Thymus (tissue), 11 donors: ENCODE results near the gene KLHL10. TPM values are rescaled to one million over a fixed set of nuclear protein-coding genes. Genes with fewer than 3 reads are reported as not detected.
"Not testable (repeated sequence)": the region's sequence is repeated elsewhere in the genome, so short reads cannot be mapped to it uniquely, and the experiment has no call there.

ENCODE experiments used
- DNase-seq, 9 donors: peaks; one replicate each; pipeline ENCODE4 v3.0.0-alpha.2; 2013; ENCODE audit warnings: low spot score in 9 of 9, low read depth in 6 of 9, missing footprints in 1 of 9
- H3K27ac ChIP-seq, 2 donors: one replicate each; pipeline ENCODE4 v1.5.1; 2013; ENCODE audit warnings: control low read depth in 1 of 2, low read depth in 1 of 2, low read length in 1 of 2, mild to moderate bottlenecking in 1 of 2, moderate library complexity in 1 of 2
- H3K27me3 ChIP-seq, 2 donors: one replicate each; pipeline ENCODE4 v1.5.1; 2013; ENCODE audit warnings: low read length in 1 of 2; ENCODE audit not compliant: control insufficient read depth in 2 of 2, insufficient read depth in 1 of 2
- H3K36me3 ChIP-seq, 2 donors: one replicate each; pipeline ENCODE4 v1.5.1; 2013; ENCODE audit warnings: low read length in 1 of 2, mild to moderate bottlenecking in 1 of 2, moderate library complexity in 1 of 2; ENCODE audit not compliant: control insufficient read depth in 2 of 2, insufficient read depth in 2 of 2
- H3K4me1 ChIP-seq, 2 donors: one replicate each; pipeline ENCODE4 v1.5.1; 2013; ENCODE audit warnings: low read length in 2 of 2; ENCODE audit not compliant: control insufficient read depth in 2 of 2, insufficient read depth in 2 of 2
- H3K4me3 ChIP-seq, 2 donors: one replicate each; pipeline ENCODE4 v1.5.1; 2013; ENCODE audit warnings: low read length in 2 of 2, control low read depth in 1 of 2, mild to moderate bottlenecking in 1 of 2
- H3K9me3 ChIP-seq, 2 donors: one replicate each; pipeline ENCODE4 v1.5.1; 2013; ENCODE audit warnings: low read length in 1 of 2, mild to moderate bottlenecking in 1 of 2; ENCODE audit not compliant: control insufficient read depth in 2 of 2, insufficient read depth in 1 of 2
- WGBS: extraction: QIAGEN DNeasy Blood & Tissue Kit; methylation state at CpG from one replicate; pipeline ENCODE4 v1.1.7; 2013; 5-methylcytosine and 5-hydroxymethylcytosine counted together
- polyA plus RNA-seq: library from polyadenylated mRNA; stranded (reverse); fragments of 200-250 nt; gene quantifications from one replicate; pipeline ENCODE4 v1.2.3, GENCODE V29; 2013
- total RNA-seq: library from RNA; stranded (reverse); fragments of 120-200 nt; gene quantifications from one replicate; pipeline ENCODE4 v1.2.4, GENCODE V29; 2013
- donor health status: healthy.

The KLHL10 gene
- total and polyA plus RNA-seq, 2 donors, result 0.14 TPM; not detected in 1

GRCh38 chr17:41839448-41839847, 1.8 kb downstream of the KLHL10 start:
- not testable (repeated sequence) for DNase-seq, H3K27ac ChIP-seq, H3K9me3 ChIP-seq, H3K4me3 ChIP-seq, H3K36me3 ChIP-seq
- peaks cover 0 to 26% of the 10 kb centered on the region in 2 donors for H3K27me3 ChIP-seq
- WGBS, result 97% methylated on average over 2 of the region's 2 CpGs
- H3K4me1 ChIP-seq, result peaks cover 3 to 11% of the 10 kb centered on the region in 2 donors

- not testable (repeated sequence) for H3K36me3 ChIP-seq, H3K4me1 ChIP-seq, H3K4me3 ChIP-seq, DNase-seq, H3K27ac ChIP-seq, H3K9me3 ChIP-seq
- H3K27me3 ChIP-seq, result peaks cover 0 to 19% of the 10 kb centered on the region in 2 donors
- WGBS, result 94% methylated on average over 6 of the region's 6 CpGs
Observed at GRCh38 chr17:41840781-41841180, 3.2 kb downstream of the KLHL10 start.

GRCh38 chr17:41844971-41845370, 7.3 kb downstream of the KLHL10 start:
- Histone ChIP-seq H3K4me1 (no peaks in the 10 kb centered on the region), H3K36me3 (peaks cover 3 to 4% of the 10 kb centered on the region in 2 donors), H3K27me3 (no peaks in the 10 kb centered on the region), H3K27ac (no peak overlapping the region), H3K9me3 (no peaks in the 10 kb centered on the region), H3K4me3 (no peak overlapping the region)
- WGBS, result 98% methylated on average over 6 of the region's 6 CpGs
- DNase-seq, result no peak

- DNase-seq, result no peak
- H3K27ac ChIP-seq, result peak overlapping the region in 1 of 2 donors; percentile 40
- no peaks in the 10 kb centered on the region for H3K9me3 ChIP-seq
- H3K4me3 ChIP-seq, result no peak overlapping the region
- H3K4me1 ChIP-seq, result no peaks in the 10 kb centered on the region
- peaks cover 8 to 18% of the 10 kb centered on the region in 2 donors for H3K36me3 ChIP-seq
- 96% methylated on average over 4 of the region's 4 CpGs for WGBS
- H3K27me3 ChIP-seq, result no peaks in the 10 kb centered on the region
Observed at GRCh38 chr17:41848788-41849187, 11.2 kb downstream of the KLHL10 start.

- peaks cover 14 to 24% of the 10 kb centered on the region in 2 donors for H3K36me3 ChIP-seq
- H3K4me3 ChIP-seq, result no peak overlapping the region
- 94% methylated on average over 4 of the region's 4 CpGs for WGBS
- no peaks in the 10 kb centered on the region for H3K4me1 ChIP-seq
- H3K27ac ChIP-seq, result no peak overlapping the region
- H3K9me3 ChIP-seq, result no peaks in the 10 kb centered on the region
- DNase-seq, result no peak
- H3K27me3 ChIP-seq, result no peaks in the 10 kb centered on the region
Observed at GRCh38 chr17:41849251-41849990, 11.8 kb downstream of the KLHL10 start.

GRCh38 chr17:41851382-41851781, 13.8 kb downstream of the KLHL10 start:
- H3K27me3 ChIP-seq, DNase-seq, H3K9me3 ChIP-seq, H3K27ac ChIP-seq, H3K4me1 ChIP-seq, H3K4me3 ChIP-seq: not testable (repeated sequence)
- peaks cover 20 to 32% of the 10 kb centered on the region in 2 donors for H3K36me3 ChIP-seq
- 98% methylated on average over 14 of the region's 14 CpGs for WGBS

- Histone ChIP-seq H3K27ac (no peak overlapping the region), H3K36me3 (no peaks in the 10 kb centered on the region), H3K4me3 (no peak overlapping the region), H3K27me3 (no peaks in the 10 kb centered on the region), H3K9me3 (no peaks in the 10 kb centered on the region), H3K4me1 (peaks cover 11 to 21% of the 10 kb centered on the region in 2 donors)
- no peak for DNase-seq
- WGBS, result 95% methylated on average over 3 of the region's 3 CpGs
Observed at GRCh38 chr17:41860254-41860931, 22.8 kb downstream of the KLHL10 start.

GRCh38 chr17:41863074-41863848, 25.6 kb downstream of the KLHL10 start:
- DNase-seq, result peak in 3 of 9 donors; percentile 12 to 44 (median 14)
- peak overlapping the region; percentile 82 to 99 for H3K4me3 ChIP-seq
- H3K36me3 ChIP-seq, result peaks cover 6% of the 10 kb centered on the region in 2 donors
- H3K9me3 ChIP-seq, result no peaks in the 10 kb centered on the region
- H3K4me1 ChIP-seq, result peaks cover 11 to 23% of the 10 kb centered on the region in 2 donors
- H3K27ac ChIP-seq, result no peak overlapping the region
- no peaks in the 10 kb centered on the region for H3K27me3 ChIP-seq
- WGBS, result 67% methylated on average over 18 of the region's 18 CpGs

- no peaks in the 10 kb centered on the region for H3K27me3 ChIP-seq
- H3K4me1 ChIP-seq, result peaks cover 11 to 23% of the 10 kb centered on the region in 2 donors
- no peaks in the 10 kb centered on the region for H3K9me3 ChIP-seq
- H3K36me3 ChIP-seq, result peaks cover 8 to 13% of the 10 kb centered on the region in 2 donors
- under 1% methylated on average over 25 of the region's 25 CpGs for WGBS
- DNase-seq, result peak in 1 of 9 donors; percentile 18
- peak overlapping the region; percentile 92 to 93 for H3K27ac ChIP-seq
- peak overlapping the region; percentile 82 to 99 for H3K4me3 ChIP-seq
Observed at GRCh38 chr17:41864498-41864835, 26.8 kb downstream of the KLHL10 start.
